ENCODE data around the gene RCCD1. TPM values are rescaled to one million over a fixed set of nuclear protein-coding genes. Genes with fewer than 3 reads are reported as not detected.
"Not testable (repeated sequence)": the region's sequence is repeated elsewhere in the genome, so short reads cannot be mapped to it uniquely, and the experiment has no call there.

The RCCD1 gene
- total RNA-seq, 1 experiment from 2014 or later: 9.2 TPM

- DNase-seq (ENCODE audit: low spot score): no peak
Observed at GRCh38 chr15:90918034-90918788, 36.5 kb upstream of the RCCD1 start.

GRCh38 chr15:90918835-90919234 lies 35.8 kb upstream of the RCCD1 start:
- DNase-seq (ENCODE audit: low spot score): no peak

DNA sequence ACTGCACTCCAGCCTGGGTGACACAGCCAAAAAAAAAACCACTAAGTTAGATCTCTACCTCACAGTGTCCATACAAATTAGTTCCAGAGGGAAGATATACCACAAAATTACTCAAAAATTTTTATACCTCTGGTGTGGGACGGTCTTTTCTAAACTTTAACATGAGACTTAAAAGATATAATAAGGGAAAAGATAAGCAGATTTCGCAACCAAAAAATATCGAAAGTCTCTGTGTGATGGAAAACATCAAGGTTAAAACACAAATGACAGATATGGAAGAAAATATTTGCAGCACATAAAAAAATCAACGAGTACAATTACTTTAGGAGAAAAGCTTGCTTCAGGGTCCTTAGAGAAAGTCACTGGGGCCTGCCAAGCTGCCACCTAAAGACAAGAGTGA lies 32.8 kb upstream of the RCCD1 start:
- no peak for DNase-seq (ENCODE audit: low spot score)

GRCh38 chr15:90922712-90923322 lies 31.9 kb upstream of the RCCD1 start:
- DNase-seq (ENCODE audit: low spot score): not testable (repeated sequence)

DNA sequence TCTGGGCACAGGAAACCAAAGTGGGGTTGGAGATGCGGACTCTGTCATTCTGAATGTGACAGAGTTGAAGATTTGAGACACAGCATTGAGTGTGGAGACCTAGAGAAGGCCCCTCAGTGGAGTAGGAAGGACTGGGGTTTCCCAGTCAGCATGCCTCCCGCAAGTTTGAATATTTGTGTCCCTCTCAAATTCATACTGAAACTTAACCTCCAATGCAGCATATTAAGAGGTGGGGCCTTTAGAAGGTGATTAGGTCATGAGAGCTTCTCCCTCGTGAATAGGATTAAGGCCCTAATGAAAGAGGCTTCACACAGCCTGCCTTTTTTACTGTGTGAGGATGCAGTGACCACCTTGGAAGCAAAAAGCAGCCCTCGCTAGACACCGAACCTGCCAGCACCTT lies 30.3 kb upstream of the RCCD1 start:
- DNase-seq (ENCODE audit: low spot score): no peak

DNA sequence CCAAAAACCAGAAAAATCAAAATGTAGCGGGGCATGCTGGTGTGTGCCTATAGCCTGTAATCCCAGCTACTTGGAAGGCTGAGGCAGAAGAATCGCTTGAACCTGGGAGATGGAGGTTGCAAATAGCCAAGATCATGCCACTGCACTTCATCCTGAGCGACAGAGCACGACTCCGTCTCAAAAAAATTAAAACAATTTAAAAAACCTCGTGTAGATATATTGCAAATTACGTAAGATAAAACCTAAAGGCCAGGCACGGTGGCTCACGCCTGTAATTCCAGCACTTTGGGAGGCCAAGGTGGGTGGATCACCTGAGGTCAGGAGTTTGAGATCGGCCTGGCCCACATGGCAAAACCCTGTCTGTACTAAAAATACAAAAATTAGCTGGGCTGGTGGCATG lies 27.9 kb upstream of the RCCD1 start:
- DNase-seq (ENCODE audit: low spot score): not testable (repeated sequence)

- not testable (repeated sequence) for DNase-seq (ENCODE audit: low spot score)
Observed at GRCh38 chr15:90928106-90928505, 26.6 kb upstream of the RCCD1 start.

- no peak for DNase-seq (ENCODE audit: low spot score)
Observed at GRCh38 chr15:90929246-90930019, 25.3 kb upstream of the RCCD1 start.

DNA sequence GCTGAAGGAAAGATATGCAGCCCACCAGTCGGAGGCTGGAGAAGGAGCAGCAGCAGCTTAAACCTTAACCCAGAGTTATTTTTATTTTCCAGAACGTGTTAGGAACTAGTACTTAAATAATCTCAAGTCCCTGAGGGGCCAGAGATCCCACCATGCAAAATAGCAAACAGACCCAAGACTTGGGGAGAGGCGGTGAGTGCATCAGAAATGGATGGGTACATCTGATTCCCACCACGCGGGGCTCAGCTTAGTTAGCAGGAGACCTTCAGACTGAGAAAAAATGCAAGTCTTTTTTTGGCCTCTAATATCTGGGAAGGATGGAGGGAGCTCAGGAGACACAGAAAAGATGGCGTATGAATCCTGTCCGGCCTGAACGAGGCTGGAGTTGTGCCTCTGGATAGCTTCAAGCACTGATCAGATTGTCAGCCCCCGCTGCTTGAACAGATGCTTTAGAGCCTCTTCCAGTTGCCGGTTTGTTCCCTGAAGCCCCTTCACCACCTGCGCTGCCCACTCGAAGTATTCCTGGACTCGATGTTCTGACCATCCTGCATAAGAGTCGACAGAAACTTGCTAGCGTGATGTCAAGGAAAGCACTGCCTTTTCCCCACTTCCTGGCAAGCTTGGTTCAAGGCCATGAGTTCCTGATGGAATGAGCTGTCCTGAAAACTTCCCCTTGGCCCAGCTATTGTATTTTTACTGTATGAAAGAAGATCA lies 23.7 kb upstream of the RCCD1 start:
- DNase-seq (ENCODE audit: low spot score): no peak

GRCh38 chr15:90931575-90931827 lies 23.2 kb upstream of the RCCD1 start:
- DNase-seq (ENCODE audit: low spot score): no peak

GRCh38 chr15:90931828-90932659 lies 22.6 kb upstream of the RCCD1 start, which contains the start of gene HDDC3:
TSS of gene HDDC3 (minus strand) at chr15:90932549. CDS start at chr15:90932540, 9 bp downstream.
- DNase-seq (ENCODE audit: low spot score): peak; percentile 62

GRCh38 chr15:90932660-90932991 lies 22.1 kb upstream of the RCCD1 start:
- DNase-seq (ENCODE audit: low spot score): no peak

- no peak for DNase-seq (ENCODE audit: low spot score)
Observed at GRCh38 chr15:90933301-90933700, 21.4 kb upstream of the RCCD1 start.

DNA sequence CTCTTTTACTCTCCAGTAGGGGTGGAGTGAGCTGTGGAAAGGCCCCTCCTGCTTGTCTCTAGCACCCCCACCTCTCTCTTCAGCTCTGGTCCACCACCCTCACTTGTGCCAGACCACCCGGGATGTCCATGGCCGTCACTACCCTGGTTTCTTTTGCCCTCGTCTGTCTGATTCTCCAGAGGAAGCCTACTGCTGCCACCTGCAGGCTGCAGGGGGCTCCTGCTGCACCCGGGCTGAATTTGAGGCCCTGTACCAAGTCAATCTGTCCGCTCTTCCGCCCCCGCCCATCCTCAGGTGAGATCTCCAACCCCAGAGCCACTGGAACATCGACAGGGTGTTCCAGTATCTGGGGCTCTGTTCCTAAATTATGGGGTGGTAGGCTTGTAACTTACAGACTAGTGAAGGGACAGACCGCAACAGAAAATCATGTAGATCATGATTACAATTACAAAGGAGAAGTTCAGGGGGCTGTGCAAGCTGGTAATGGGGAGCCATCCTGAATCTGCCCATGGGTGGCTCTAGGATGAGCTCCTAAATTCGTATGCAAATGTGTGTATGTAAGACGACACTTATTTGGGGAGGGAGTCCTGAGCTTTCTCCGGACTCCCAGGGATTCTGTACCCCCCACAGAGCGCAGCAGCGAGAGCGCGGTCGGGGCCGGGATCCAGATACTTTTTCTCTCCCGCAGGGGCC lies 20.3 kb upstream of the RCCD1 start:
- peak; percentile 72 for DNase-seq (ENCODE audit: low spot score)

DNA sequence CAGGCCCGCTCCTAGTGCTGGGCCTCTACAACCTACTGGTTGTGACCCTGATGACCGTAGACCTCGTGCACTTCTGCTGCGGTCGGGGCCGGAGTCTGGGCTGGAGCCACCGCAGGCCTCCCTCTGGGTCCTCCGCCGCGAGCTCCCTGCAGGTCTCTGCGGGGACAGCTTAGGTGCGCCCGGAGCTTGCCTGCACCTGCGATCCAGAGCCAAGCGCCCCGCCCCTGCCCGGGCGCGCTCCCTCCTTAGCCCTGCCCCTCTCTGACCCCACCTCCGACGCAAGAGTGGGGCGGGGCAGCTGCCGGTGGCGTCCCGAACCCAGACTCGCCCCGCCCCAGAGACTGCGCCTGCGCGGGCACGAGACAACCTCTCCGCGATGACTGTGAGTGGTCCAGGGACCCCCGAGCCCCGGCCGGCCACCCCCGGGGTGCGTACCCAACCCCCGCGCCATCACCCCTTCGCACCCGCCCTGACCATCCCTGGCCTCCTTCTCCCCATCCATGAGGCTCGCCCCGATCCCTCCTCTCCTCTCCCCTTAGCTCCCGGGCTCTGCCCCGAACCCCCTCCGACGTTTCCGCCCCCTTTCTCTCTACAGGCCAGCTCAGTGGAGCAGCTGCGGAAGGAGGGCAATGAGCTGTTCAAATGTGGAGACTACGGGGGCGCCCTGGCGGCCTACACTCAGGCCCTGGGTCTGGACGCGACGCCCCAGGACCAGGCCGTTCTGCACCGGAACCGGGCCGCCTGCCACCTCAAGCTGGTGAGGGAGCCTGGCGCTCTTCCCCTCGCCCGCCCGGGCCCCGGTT lies 19.5 kb upstream of the RCCD1 start, which contains the start of gene UNC45A:
Gene UNC45A (plus strand): TSS at position 337 of the 803 bp plus-strand sequence. CDS start 40 bp downstream, at position 377.
- peak; percentile 66 for DNase-seq (ENCODE audit: low spot score)

GRCh38 chr15:90936823-90937222 lies 17.9 kb upstream of the RCCD1 start:
- no peak for DNase-seq (ENCODE audit: low spot score)

DNA sequence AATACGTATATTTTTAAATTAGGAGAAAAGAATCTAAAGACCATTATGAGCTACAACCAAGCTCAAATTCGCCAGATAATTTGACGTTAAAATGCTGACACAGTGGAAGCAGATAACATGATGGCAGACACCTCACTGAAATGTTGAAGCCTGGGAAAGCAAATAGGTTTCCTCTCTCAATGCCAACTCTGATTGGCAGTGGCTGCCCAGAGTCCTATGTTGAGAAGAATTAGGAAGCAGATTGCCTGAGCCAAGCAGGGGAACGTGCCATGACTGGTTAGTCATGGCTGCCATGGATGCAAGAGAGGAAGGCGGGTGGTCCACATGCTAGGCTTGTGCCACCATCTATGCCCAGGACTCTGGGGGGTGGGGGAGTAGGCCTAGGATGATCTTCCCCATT lies 16.4 kb upstream of the RCCD1 start:
- DNase-seq (ENCODE audit: low spot score): no peak

DNA sequence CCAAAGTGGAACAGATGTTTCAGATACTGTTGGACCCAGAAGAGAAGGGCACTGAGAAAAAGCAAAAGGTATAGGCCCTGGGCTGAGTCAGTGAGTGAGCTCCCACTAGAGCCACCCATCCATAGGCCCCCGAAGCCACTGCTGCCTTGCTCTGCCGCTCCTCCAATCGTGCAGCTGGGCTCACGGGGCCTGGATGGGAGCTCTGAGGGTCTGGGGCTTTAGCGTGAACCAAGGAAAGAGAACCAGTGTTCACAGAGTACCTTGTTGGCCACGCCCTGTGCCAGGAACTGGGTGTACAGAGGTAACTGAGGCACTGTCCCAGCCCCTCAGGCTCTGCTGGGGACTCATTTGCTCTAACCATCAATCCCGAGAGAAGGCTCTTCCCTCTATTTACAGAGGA lies 14.9 kb upstream of the RCCD1 start:
- no peak for DNase-seq (ENCODE audit: low spot score)

GRCh38 chr15:90941038-90941437 lies 13.6 kb upstream of the RCCD1 start:
- no peak for DNase-seq (ENCODE audit: low spot score)
